ENCODE measurements around the gene MTIF2.
"Not testable (repeated sequence)": the region's sequence is repeated elsewhere in the genome, so short reads cannot be mapped to it uniquely, and the experiment has no call there.

The MTIF2 gene

GRCh38 chr2:55191888-55192287, 77.1 kb downstream of the MTIF2 start:
- DNase-seq, result not testable (repeated sequence)

GRCh38 chr2:55186837-55187236, 82.2 kb downstream of the MTIF2 start:
- not testable (repeated sequence) for DNase-seq
